Measurements from ENCODE around the gene MBP. TPM values are rescaled to one million over a fixed set of nuclear protein-coding genes. Genes with fewer than 3 reads are reported as not detected.

Gene MBP
- total and polyA plus RNA-seq, 2 experiments from 2014 or later: 18.4 to 22.9 TPM

DNA sequence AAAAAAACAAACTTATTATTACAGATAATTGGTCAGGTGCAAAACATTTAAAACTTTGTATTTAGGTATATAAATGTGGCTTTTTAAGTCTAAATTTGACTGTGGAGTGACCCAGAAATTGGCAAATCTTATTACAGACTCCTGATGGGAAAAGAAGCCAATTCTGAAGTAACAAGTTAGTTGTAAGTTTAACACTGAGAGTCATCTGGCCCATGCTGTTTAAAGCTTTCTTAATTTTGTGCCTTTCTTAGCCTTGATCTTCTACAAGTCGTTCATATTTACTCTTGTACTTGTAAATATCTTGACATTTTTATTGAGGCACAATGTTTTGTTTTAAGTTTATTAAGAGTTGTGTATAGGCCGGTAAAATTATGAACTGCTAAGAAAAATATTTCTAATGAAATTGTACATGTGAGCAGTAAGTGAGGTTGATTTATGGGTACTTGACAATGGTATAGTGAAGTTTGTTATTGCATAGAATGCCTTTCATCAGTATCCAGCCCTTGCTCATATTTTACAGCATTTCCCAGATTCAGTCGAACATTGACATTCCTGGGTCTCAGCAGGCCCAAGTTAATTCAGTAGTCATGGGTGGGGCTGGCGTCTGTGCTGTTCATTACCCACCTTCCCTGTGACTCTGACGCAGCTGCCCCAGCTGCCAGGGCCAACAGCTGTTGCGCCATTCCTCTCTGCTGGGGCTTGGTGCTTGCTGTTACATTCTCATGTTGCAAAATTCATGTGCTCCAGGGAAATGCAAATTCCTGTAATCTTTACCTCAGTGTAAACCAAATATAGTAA lies 188.8 kb downstream of the MBP start:
- no peaks in the 10 kb centered on the region for H3K9me2 ChIP-seq (ENCODE audit: insufficient read depth)
- no peaks in the 10 kb centered on the region for H4K20me1 ChIP-seq (replicated peaks; ENCODE audit: insufficient read depth)
- no peak for TF ChIP-seq EZH2phosphoT487 (IDR thresholded peaks at IDR 0.05; ENCODE audit: unreplicated experiment)
- TF ChIP-seq, protein P1, sequence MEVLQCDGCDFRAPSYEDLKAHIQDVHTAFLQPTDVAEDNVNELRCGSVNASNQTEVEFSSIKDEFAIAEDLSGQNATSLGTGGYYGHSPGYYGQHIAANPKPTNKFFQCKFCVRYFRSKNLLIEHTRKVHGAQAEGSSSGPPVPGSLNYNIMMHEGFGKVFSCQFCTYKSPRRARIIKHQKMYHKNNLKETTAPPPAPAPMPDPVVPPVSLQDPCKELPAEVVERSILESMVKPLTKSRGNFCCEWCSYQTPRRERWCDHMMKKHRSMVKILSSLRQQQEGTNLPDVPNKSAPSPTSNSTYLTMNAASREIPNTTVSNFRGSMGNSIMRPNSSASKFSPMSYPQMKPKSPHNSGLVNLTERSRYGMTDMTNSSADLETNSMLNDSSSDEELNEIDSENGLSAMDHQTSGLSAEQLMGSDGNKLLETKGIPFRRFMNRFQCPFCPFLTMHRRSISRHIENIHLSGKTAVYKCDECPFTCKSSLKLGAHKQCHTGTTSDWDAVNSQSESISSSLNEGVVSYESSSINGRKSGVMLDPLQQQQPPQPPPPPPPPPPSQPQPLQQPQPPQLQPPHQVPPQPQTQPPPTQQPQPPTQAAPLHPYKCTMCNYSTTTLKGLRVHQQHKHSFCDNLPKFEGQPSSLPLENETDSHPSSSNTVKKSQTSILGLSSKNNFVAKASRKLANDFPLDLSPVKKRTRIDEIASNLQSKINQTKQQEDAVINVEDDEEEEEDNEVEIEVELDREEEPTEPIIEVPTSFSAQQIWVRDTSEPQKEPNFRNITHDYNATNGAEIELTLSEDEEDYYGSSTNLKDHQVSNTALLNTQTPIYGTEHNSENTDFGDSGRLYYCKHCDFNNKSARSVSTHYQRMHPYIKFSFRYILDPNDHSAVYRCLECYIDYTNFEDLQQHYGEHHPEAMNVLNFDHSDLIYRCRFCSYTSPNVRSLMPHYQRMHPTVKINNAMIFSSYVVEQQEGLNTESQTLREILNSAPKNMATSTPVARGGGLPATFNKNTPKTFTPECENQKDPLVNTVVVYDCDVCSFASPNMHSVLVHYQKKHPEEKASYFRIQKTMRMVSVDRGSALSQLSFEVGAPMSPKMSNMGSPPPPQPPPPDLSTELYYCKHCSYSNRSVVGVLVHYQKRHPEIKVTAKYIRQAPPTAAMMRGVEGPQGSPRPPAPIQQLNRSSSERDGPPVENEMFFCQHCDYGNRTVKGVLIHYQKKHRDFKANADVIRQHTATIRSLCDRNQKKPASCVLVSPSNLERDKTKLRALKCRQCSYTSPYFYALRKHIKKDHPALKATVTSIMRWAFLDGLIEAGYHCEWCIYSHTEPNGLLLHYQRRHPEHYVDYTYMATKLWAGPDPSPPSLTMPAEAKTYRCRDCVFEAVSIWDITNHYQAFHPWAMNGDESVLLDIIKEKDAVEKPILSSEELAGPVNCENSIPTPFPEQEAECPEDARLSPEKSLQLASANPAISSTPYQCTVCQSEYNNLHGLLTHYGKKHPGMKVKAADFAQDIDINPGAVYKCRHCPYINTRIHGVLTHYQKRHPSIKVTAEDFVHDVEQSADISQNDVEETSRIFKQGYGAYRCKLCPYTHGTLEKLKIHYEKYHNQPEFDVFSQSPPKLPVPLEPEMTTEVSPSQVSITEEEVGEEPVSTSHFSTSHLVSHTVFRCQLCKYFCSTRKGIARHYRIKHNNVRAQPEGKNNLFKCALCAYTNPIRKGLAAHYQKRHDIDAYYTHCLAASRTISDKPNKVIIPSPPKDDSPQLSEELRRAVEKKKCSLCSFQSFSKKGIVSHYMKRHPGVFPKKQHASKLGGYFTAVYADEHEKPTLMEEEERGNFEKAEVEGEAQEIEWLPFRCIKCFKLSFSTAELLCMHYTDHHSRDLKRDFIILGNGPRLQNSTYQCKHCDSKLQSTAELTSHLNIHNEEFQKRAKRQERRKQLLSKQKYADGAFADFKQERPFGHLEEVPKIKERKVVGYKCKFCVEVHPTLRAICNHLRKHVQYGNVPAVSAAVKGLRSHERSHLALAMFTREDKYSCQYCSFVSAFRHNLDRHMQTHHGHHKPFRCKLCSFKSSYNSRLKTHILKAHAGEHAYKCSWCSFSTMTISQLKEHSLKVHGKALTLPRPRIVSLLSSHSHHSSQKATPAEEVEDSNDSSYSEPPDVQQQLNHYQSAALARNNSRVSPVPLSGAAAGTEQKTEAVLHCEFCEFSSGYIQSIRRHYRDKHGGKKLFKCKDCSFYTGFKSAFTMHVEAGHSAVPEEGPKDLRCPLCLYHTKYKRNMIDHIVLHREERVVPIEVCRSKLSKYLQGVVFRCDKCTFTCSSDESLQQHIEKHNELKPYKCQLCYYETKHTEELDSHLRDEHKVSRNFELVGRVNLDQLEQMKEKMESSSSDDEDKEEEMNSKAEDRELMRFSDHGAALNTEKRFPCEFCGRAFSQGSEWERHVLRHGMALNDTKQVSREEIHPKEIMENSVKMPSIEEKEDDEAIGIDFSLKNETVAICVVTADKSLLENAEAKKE (CRISPR knock-in tag; IDR thresholded peaks at IDR 0.05): no peak
- Mint-ChIP-seq H3K27me3 (ENCODE audit: insufficient read depth, low read depth, poor library complexity) (no peaks in the 10 kb centered on the region), H3K4me3 (no peak overlapping the region), H3K27ac (no peak overlapping the region), H3K9me3 (peaks cover 5% of the 10 kb centered on the region; the same call in 2 of the 3 replicates), H3K4me1 (no peaks in the 10 kb centered on the region), H3K36me3 (ENCODE audit: low read depth) (peaks cover 31% of the 10 kb centered on the region)
- H3F3A ChIP-seq (replicated peaks; ENCODE audit: low read depth): no peaks in the 10 kb centered on the region
- H3K27me3 ChIP-seq (ENCODE audit: insufficient read depth): no peaks in the 10 kb centered on the region
- no peaks in the 10 kb centered on the region for H3K79me2 ChIP-seq (replicated peaks; ENCODE audit: insufficient read depth)
- H3K4me1 ChIP-seq (ENCODE audit: insufficient read depth): no peaks in the 10 kb centered on the region
- no peak overlapping the region for H2AFZ ChIP-seq
- H3K4me3 ChIP-seq: no peak overlapping the region
- H3K36me3 ChIP-seq (ENCODE audit: insufficient read depth): no peaks in the 10 kb centered on the region
- no peak overlapping the region for H3K4me2 ChIP-seq
- ATAC-seq: no peak
- DNase-seq (ENCODE audit: low spot score): no peak
- no peak overlapping the region for H3K27ac ChIP-seq (ENCODE audit: low read depth)

DNA sequence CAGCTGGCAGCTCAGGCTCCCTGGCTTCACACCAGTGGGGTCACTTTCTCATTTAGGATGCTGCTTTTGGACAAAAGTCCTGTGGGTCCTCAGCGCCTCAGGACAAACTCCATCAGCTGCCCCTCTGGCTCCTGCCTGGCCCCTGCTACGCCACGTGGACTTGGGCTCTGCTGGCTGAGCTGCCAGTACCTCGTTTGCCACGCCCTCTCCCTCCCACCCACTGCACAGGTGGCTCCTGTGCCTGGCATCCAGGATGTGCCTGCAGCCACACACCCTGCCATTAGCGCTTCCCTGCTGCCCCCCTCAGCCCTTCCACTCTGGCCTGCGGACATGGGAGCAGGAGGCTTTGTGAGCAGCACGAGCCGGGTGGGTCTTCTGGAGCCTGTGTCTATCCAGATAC lies 191.3 kb downstream of the MBP start:
- Histone ChIP-seq H3K4me1 (ENCODE audit: insufficient read depth) (no peaks in the 10 kb centered on the region), H3K36me3 (ENCODE audit: insufficient read depth) (no peaks in the 10 kb centered on the region), H2AFZ (no peak overlapping the region), H3K27me3 (ENCODE audit: insufficient read depth) (no peaks in the 10 kb centered on the region), H3K27ac (ENCODE audit: low read depth) (no peak overlapping the region), H3K9me2 (ENCODE audit: insufficient read depth) (no peaks in the 10 kb centered on the region), H3K79me2 (replicated peaks; ENCODE audit: insufficient read depth) (no peaks in the 10 kb centered on the region), H3K4me3 (no peak overlapping the region), H3K4me2 (no peak overlapping the region), H3F3A (replicated peaks; ENCODE audit: low read depth) (no peaks in the 10 kb centered on the region), H4K20me1 (replicated peaks; ENCODE audit: insufficient read depth) (no peaks in the 10 kb centered on the region)
- no peak for ATAC-seq
- Mint-ChIP-seq H3K36me3 (ENCODE audit: low read depth) (peaks cover 20% of the 10 kb centered on the region), H3K27me3 (ENCODE audit: insufficient read depth, low read depth, poor library complexity) (no peaks in the 10 kb centered on the region), H3K4me3 (no peak overlapping the region), H3K27ac (no peak overlapping the region), H3K9me3 (peaks cover 4% of the 10 kb centered on the region; the same call in 2 of the 3 replicates), H3K4me1 (no peaks in the 10 kb centered on the region)
- no peak for DNase-seq (ENCODE audit: low spot score)
- TF ChIP-seq, protein P2, sequence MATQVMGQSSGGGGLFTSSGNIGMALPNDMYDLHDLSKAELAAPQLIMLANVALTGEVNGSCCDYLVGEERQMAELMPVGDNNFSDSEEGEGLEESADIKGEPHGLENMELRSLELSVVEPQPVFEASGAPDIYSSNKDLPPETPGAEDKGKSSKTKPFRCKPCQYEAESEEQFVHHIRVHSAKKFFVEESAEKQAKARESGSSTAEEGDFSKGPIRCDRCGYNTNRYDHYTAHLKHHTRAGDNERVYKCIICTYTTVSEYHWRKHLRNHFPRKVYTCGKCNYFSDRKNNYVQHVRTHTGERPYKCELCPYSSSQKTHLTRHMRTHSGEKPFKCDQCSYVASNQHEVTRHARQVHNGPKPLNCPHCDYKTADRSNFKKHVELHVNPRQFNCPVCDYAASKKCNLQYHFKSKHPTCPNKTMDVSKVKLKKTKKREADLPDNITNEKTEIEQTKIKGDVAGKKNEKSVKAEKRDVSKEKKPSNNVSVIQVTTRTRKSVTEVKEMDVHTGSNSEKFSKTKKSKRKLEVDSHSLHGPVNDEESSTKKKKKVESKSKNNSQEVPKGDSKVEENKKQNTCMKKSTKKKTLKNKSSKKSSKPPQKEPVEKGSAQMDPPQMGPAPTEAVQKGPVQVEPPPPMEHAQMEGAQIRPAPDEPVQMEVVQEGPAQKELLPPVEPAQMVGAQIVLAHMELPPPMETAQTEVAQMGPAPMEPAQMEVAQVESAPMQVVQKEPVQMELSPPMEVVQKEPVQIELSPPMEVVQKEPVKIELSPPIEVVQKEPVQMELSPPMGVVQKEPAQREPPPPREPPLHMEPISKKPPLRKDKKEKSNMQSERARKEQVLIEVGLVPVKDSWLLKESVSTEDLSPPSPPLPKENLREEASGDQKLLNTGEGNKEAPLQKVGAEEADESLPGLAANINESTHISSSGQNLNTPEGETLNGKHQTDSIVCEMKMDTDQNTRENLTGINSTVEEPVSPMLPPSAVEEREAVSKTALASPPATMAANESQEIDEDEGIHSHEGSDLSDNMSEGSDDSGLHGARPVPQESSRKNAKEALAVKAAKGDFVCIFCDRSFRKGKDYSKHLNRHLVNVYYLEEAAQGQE (IDR thresholded peaks at IDR 0.05; ENCODE audit: unreplicated experiment): no peak
- no peak for TF ChIP-seq EZH2phosphoT487 (IDR thresholded peaks at IDR 0.05; ENCODE audit: unreplicated experiment)
- no peak for TF ChIP-seq JUNB (IDR thresholded peaks at IDR 0.05; ENCODE audit: unreplicated experiment)
- TF ChIP-seq, protein P3, sequence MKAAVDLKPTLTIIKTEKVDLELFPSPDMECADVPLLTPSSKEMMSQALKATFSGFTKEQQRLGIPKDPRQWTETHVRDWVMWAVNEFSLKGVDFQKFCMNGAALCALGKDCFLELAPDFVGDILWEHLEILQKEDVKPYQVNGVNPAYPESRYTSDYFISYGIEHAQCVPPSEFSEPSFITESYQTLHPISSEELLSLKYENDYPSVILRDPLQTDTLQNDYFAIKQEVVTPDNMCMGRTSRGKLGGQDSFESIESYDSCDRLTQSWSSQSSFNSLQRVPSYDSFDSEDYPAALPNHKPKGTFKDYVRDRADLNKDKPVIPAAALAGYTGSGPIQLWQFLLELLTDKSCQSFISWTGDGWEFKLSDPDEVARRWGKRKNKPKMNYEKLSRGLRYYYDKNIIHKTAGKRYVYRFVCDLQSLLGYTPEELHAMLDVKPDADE (IDR thresholded peaks at IDR 0.05): no peak
- no peak for TF ChIP-seq NANOG (IDR thresholded peaks at IDR 0.05; ENCODE audit: borderline replicate concordance)
- TF ChIP-seq CREB1 (CRISPR knock-in tag; IDR thresholded peaks at IDR 0.05; ENCODE audit: low read depth): no peak
- no peak for TF ChIP-seq ZNF114 (CRISPR knock-in tag; IDR thresholded peaks at IDR 0.05)

Data from GM23338 (cell line).